Heart right ventricle (tissue), 16 donors: ENCODE measurements around the gene RPL37. TPM values are rescaled to one million over a fixed set of nuclear protein-coding genes. Genes with fewer than 3 reads are reported as not detected.
A peak's percentile ranks its signal among the peaks of the same experiment; 100 is the strongest.
"Not testable (repeated sequence)": the region's sequence is repeated elsewhere in the genome, so short reads cannot be mapped to it uniquely, and the experiment has no call there.

Experiments used
- ATAC-seq, 8 donors: fragments of 200-7000 bp; cut with Tn5 transposase; one replicate each; pipeline ENCODE4 v1.9.1; 2020; ENCODE audit warnings: mild to moderate bottlenecking in 8 of 8, moderate library complexity in 8 of 8, moderate number of reproducible peaks in 1 of 8
- DNase-seq, 2 donors: peaks; one replicate each; pipeline ENCODE4 v3.0.0-alpha.2; 2020
- H3K27ac ChIP-seq, 10 donors: fragments of 200-600 bp; sonication (generic) in 2 of 10; one replicate each; pipeline versions ENCODE4 v1.5.0 to v1.8.0; 2020 to 2022; ENCODE audit warnings: mild to moderate bottlenecking in 3 of 10
- H3K27me3 ChIP-seq, 7 donors: fragments of 200-600 bp; one replicate each; pipeline ENCODE4 v1.8.0; 2021 to 2022; ENCODE audit warnings: mild to moderate bottlenecking in 2 of 7
- H3K36me3 ChIP-seq, 9 donors: fragments of 200-600 bp; sonication (generic) in 1 of 9; one replicate each; pipeline versions ENCODE4 v1.5.0 to v1.8.0; 2020 to 2022; ENCODE audit warnings: mild to moderate bottlenecking in 2 of 9
- H3K4me1 ChIP-seq, 9 donors: fragments of 200-600 bp; sonication (generic) in 1 of 9; one replicate each; pipeline versions ENCODE4 v1.5.0 to v1.8.0; 2020 to 2022; ENCODE audit warnings: mild to moderate bottlenecking in 4 of 9
- H3K4me3 ChIP-seq, 10 donors: fragments of 200-600 bp; sonication (generic) in 2 of 10; one replicate each; pipeline versions ENCODE4 v1.5.0 to v1.8.0; 2020 to 2022; ENCODE audit warnings: mild to moderate bottlenecking in 7 of 10, moderate library complexity in 2 of 10
- H3K9me3 ChIP-seq, 11 donors: fragments of 200-600 bp in 10 of 11; sonication (generic) in 2 of 11; one replicate each; pipeline versions ENCODE4 v1.5.0 to v1.8.0; 2013 to 2022; ENCODE audit warnings: mild to moderate bottlenecking in 2 of 11, control low read depth in 1 of 11, moderate library complexity in 1 of 11
- CTCF ChIP-seq, 9 donors: fragments of 200-600 bp; sonication (generic) in 2 of 9; IDR thresholded peaks; one replicate each; pipeline versions ENCODE4 v1.5.0 to v1.8.0; 2021 to 2022; ENCODE audit warnings: antibody characterized with exemption in 9 of 9, mild to moderate bottlenecking in 5 of 9, moderate library complexity in 1 of 9
- WGBS, 2 donors: extraction: QIAGEN DNeasy Blood & Tissue Kit; methylation state at CpG; one replicate each; pipeline ENCODE4 v1.1.7; 2013; ENCODE audit warnings: inconsistent platforms in 1 of 2; 5-methylcytosine and 5-hydroxymethylcytosine counted together
- intact Hi-C, 10 donors: fragments of 100-400 bp; cut with DNase I; formaldehyde crosslinking; loops; one replicate each; pipeline versions ENCODE4 v1.11.1 to v1.14.2; 2022
- polyA plus RNA-seq, 2 donors: library from polyadenylated mRNA; stranded (reverse); fragments of 200-250 nt; gene quantifications; one replicate each; pipeline ENCODE4 v1.2.3, GENCODE V29; 2013
- total RNA-seq, 10 donors: library from RNA; stranded (reverse); fragmentation: NEBNext Ultra II Directional in 3 of 10; extraction: Animal tissue kit (Norgen Biotek cat#: 25700) in 3 of 10; gene quantifications; one replicate each; pipeline versions ENCODE4 v1.2.1 to v1.2.4, GENCODE V29; 2021 to 2023
- donor health status: Arrhythmogenic right ventricular cardiomyopathy.
- donor health status: ischemic (EF 13 %, LVEDD 7.1; RV severe dilation, severe dysfunction).
- donor health status: healthy with polysubstance abuse.
- donor health status: DM: no; HTN: yes; CAD: no.
- donor health status: DM: no; HTN: no; CAD: no.
- donor health status: ischemic (EF 25% LVEDD 6.9; RV normal size, moderate dysfunction).
- donor health status: ischemic (EF 25% LVEDD 5.7; RV mildly dilated, moderate dysfunction).
- donor health status: healthy.
- donor health status: DM: yes; HTN: yes; CAD: no.
- donor health status: Ischemic cardiomyopathy.
- donor health status: ischemic (EF 35%, LVEDD 5.7; RV mildly dilated, moderate dysfunction).
- donor health status: nonischemic (EF 11% LVEDD 7.7; RV severe dilation, severe dysfunction).
- donor health status: DM: yes; HTN: yes; CAD: no.
- donor health status: PGD.
- donor health status: ischemic (EF 29% LVEDD 5.4; RV normal size, mild dysfunction).
- donor health status: nonischemic (EF 23%, LVEDD 6.1; RV moderate dilation, normal function).

The RPL37 gene
- total and polyA plus RNA-seq, 12 donors, result 530 to 1,864 (median 597) TPM

DNA sequence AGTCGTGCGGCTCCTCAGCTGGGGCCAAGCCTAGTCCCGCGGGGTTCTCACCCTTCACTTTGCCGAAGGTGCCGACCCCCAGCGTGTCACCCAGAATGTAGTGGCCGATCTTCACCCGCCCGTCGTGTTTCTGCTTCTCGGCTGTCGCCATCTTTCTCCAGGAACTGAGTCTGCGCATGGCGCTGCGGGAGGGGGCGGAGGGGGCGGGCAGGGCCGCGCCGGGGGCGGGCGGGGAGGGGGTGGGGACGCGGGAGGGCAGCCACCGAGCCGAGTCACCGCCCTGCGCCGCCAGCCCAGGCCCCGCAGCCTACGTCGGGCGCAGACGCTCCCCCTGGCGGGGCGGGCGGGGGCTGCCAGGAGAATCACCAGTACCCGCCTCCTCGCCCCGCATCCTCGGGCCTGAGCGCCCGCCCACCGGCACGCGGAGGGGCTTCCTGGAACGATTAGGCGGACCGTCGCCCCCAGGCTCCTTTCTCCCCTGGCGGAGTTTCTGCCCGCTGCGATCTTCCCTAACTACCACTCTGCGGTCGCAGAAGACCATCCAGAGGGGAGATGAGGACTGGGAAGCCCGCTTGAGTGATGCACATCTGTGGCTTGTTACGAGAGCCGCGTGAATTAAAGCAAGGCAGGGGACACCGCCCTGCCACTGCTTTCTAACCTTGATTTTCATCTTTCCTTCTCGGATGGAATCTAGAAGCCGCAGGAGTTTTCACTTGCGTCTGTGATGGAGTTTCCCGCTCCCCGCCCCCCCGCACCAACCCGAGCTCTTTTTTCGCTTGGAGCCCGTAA is 36.8 kb downstream of the RPL37 start, which contains the start of gene PRKAA1:
PRKAA1 (minus strand) TSS at position 363 of the 789 bp plus-strand sequence; CDS start at position 178, 185 bp downstream.
- no peaks in the 10 kb centered on the region for H3K9me3 ChIP-seq
- H3K27ac ChIP-seq, result peak within 1 kb of the TSS; percentile 28 to 96 (median 94)
- H3K4me3 ChIP-seq, result peak within 1 kb of the TSS; percentile 74 to 99 (median 93)
- peaks cover 0 to 44% (median 27%) of the 10 kb centered on the region in 9 donors for H3K4me1 ChIP-seq
- ATAC-seq, result peak; percentile 93 to 98 (median 94)
- H3K36me3 ChIP-seq, result peaks cover 0 to 9% (median 0%) of the 10 kb centered on the region in 9 donors
- no peaks in the 10 kb centered on the region for H3K27me3 ChIP-seq
- 1% methylated on average over 56 to 69 of the region's 70 CpGs for WGBS, 2 donors
- intact Hi-C loops, result loop anchor here in 2 of 10 donors (1.0 kb wide), 1 partner anchor 43 kb away; the partner anchor contains the start of gene TTC33 (in 2 of the 2)
- peak; percentile 87 to 92 for DNase-seq
- TF ChIP-seq CTCF (IDR thresholded peaks at IDR 0.05), result peak; percentile 56 to 89 (median 76)

- Histone ChIP-seq H3K36me3 (peaks cover 0 to 9% (median 0%) of the 10 kb centered on the region in 9 donors), H3K27ac (peak overlapping the region; percentile 28 to 96 (median 94)), H3K9me3 (no peaks in the 10 kb centered on the region), H3K4me3 (peak overlapping the region; percentile 74 to 99 (median 93)), H3K27me3 (no peaks in the 10 kb centered on the region), H3K4me1 (peaks cover 0 to 49% (median 28%) of the 10 kb centered on the region in 9 donors)
- peak; percentile 74 to 82 for DNase-seq
- no peak for TF ChIP-seq CTCF (IDR thresholded peaks at IDR 0.05)
- intact Hi-C loops, result loop anchor here in 4 of 10 donors (1.0 to 2.0 kb wide), 3 partner anchors 37 to 42 kb away; partner anchors contain the start of genes TTC33 (in 2 of the 4) and RPL37 (in 1 of the 4)
- 0% methylated on average over 37 to 56 of the region's 56 CpGs for WGBS, 2 donors
- peak; percentile 61 to 85 (median 74) for ATAC-seq
Measured at GRCh38 chr5:40797273-40798011, 37.6 kb downstream of the RPL37 start.

- peak overlapping the region in 8 of 10 donors; percentile 74 to 99 (median 96) for H3K4me3 ChIP-seq
- H3K27ac ChIP-seq, result peak overlapping the region in 8 of 10 donors; percentile 48 to 96 (median 93)
- H3K9me3 ChIP-seq, result no peaks in the 10 kb centered on the region
- DNase-seq (no peak), ATAC-seq (peak in 2 of 8 donors; percentile 14 to 18)
- WGBS, 2 donors, result 39 to 56% methylated on average over 3 of the region's 3 CpGs
- H3K27me3 ChIP-seq, result no peaks in the 10 kb centered on the region
- peaks cover 0 to 59% (median 37%) of the 10 kb centered on the region in 9 donors for H3K4me1 ChIP-seq
- peaks cover 0 to 9% (median 0%) of the 10 kb centered on the region in 9 donors for H3K36me3 ChIP-seq
- no peak for TF ChIP-seq CTCF (IDR thresholded peaks at IDR 0.05)
- intact Hi-C loops, result loop anchor here in 2 of 10 donors (2.0 kb wide), 2 partner anchors 38 to 40 kb away; partner anchors contain the start of gene RPL37 (in 1 of the 2)
Measured at GRCh38 chr5:40796487-40796889, 38.5 kb downstream of the RPL37 start.

- H3K4me3 ChIP-seq, H3K27me3 ChIP-seq, ATAC-seq, H3K36me3 ChIP-seq, intact Hi-C loops, H3K27ac ChIP-seq, DNase-seq, H3K9me3 ChIP-seq: not testable (repeated sequence)
- 91 to 96% methylated on average over 3 of the region's 3 CpGs for WGBS, 2 donors
- H3K4me1 ChIP-seq, result peaks cover 0 to 72% (median 49%) of the 10 kb centered on the region in 9 donors
Measured at GRCh38 chr5:40794877-40795276, 40.1 kb downstream of the RPL37 start.

GRCh38 chr5:40794340-40794739 is 40.7 kb downstream of the RPL37 start:
- DNase-seq, ATAC-seq, intact Hi-C loops, H3K27ac ChIP-seq, H3K27me3 ChIP-seq, H3K36me3 ChIP-seq, H3K9me3 ChIP-seq, H3K4me3 ChIP-seq: not testable (repeated sequence)
- peaks cover 0 to 71% (median 50%) of the 10 kb centered on the region in 9 donors for H3K4me1 ChIP-seq

DNA sequence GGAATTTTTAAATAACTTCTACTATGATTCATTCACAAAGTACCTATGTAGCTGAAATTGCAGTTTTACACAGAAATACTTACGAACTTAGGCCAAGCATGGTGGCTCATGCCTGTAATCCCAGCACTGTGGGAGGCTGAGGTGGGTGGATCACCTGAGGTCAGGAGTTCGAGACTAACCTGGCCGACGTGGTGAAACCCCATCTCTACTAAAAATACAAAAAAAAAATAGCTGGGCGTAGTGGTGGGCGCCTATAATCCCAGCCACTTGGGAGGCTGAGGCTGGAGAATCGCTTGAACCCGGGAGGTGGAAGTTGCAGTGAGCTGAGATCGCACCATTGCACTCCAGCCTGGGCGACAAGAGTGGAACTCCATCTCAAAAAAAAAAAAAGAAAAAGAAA is 42.3 kb downstream of the RPL37 start:
- 97% methylated on average over 10 of the region's 10 CpGs for WGBS, 2 donors
- H3K4me3 ChIP-seq, ATAC-seq, H3K27ac ChIP-seq, intact Hi-C loops, H3K9me3 ChIP-seq, H3K27me3 ChIP-seq, DNase-seq: not testable (repeated sequence)
- Histone ChIP-seq H3K4me1 (peaks cover 0 to 68% (median 47%) of the 10 kb centered on the region in 9 donors), H3K36me3 (peaks cover 0 to 19% (median 0%) of the 10 kb centered on the region in 9 donors)
